Subcutaneous preadipocyte (primary cell): ENCODE data around the gene UBE2Q1. TPM values are rescaled to one million over a fixed set of nuclear protein-coding genes. Genes with fewer than 3 reads are reported as not detected.

Experiments
- total RNA-seq: library from RNA; depleted of rRNA; stranded (reverse); fragments of >200 nt; gene quantifications from 2 replicates; pipeline ENCODE4 v1.2.3, GENCODE V29; 2012

UBE2Q1 gene
- total RNA-seq, result 14.7 and 20.5 TPM in 2 replicates

DNA sequence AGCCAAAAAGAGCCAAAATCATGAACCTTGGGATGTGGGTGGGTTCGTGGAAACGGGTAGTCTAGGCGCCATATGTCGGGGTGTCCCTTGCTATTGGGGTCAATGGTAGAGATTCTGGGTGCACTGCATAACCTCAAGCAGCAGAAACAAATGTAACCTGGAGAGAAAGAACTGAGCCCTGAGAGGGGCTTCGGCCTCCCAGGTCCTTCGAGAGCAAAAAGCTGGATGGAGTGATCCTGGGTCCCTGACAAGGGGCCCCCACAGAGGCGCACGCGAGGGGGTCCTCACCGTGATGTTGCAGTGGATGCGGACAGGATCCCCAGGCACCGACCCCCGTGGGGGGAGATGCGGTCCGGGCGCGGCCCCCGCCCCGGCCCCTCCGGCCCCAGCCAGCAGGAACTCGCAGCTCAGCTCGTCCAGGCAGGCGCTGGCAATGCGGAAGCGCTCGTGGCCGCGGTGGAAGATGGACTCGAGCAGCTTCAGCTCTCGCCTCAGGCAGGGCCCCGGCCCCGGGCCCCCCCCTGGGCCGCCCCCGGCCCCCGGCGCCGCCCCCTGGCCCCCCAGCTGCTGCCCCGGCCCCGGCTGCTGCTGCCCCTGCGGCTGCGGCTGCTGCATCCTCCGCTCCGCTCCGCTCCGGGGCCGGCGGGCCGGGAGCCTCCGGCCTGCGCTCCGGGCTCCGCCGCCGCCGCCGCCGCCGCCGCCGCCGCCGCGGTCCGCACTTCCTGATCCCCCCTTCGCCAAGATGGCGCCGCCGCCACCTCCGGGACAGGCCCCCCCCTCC lies at the start of gene UBE2Q1:
Gene UBE2Q1 (minus strand): TSS at position 724 of the 781 bp plus-strand sequence. CDS start 109 bp downstream, at position 615.

DNA sequence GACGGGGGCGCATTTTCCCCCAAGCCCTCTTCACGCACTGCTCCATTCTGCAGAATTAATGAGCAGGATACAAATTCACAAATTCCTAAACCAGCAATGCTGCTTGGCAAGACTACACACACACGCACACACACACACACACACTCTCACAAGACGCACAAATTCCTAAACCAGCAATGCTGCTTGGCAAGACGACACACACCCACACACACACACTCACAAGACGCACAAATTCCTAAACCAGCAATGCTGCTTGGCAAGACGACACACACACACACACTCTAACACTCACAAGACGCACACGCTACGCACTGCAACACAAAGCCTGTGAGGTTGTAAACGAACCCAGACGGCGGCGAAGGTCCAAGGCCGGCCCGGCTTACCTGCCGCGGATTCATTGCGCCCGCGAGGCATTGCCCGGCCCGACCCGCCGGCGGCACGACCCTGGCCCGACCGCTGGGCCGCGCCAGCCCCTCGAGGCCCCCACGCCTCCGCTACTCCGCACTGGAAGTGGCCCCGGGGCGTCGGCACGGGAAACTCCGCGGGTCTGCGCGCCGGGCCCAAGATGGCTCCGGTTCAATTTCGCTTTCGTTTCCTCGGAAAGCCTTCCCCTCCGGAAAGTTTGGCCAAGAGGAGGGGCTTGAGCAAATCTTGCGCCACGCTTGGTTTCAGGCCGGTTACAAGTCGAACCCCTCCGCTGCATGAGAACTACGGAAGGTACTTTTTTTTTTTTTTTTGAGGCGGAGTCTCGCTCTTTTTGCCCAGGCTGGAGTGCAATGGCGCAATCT lies 49.3 kb upstream of the UBE2Q1 start, which contains the start of gene ADAR:
Gene ADAR (minus strand): TSS at position 578 of the 788 bp plus-strand sequence. CDS start 180 bp downstream, at position 398.

DNA sequence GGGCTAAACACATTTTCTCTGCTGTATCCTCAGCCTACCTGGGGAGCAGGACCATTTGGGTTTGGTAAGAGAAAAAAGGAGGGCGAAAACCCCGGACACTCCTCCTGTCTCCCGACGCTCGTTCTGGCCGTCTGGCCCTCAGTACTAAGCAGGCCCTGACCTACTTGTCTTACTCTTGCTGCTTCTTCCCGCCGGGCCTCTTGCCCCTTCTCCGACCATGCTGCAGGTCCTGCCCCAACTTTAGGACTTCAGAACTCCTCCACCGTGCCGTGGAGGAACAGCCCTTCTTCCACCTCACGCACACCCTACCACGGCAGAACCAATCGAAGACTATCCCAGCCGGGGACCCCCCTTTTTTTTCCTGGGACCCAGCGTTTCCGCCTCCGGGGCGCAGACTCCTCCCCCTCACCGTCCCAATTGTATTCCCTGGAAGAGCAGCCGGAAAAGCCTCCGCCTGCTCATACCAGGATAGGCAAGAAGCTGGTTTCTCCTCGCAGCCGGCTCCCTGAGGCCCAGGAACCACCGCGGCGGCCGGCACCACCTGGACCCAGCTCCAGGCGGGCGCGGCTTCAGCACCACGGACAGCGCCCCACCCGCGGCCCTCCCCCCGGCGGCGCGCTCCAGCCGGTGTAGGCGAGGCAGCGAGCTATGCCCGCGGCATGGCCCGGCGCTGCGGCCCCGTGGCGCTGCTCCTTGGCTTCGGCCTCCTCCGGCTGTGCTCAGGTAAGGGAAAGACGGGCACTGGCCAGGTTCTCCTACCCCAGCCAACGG lies 9.1 kb upstream of the UBE2Q1 start, which contains the start of gene CHRNB2:
Gene CHRNB2 (plus strand): TSS at position 393 of the 771 bp plus-strand sequence. CDS start 267 bp downstream, at position 660.

DNA sequence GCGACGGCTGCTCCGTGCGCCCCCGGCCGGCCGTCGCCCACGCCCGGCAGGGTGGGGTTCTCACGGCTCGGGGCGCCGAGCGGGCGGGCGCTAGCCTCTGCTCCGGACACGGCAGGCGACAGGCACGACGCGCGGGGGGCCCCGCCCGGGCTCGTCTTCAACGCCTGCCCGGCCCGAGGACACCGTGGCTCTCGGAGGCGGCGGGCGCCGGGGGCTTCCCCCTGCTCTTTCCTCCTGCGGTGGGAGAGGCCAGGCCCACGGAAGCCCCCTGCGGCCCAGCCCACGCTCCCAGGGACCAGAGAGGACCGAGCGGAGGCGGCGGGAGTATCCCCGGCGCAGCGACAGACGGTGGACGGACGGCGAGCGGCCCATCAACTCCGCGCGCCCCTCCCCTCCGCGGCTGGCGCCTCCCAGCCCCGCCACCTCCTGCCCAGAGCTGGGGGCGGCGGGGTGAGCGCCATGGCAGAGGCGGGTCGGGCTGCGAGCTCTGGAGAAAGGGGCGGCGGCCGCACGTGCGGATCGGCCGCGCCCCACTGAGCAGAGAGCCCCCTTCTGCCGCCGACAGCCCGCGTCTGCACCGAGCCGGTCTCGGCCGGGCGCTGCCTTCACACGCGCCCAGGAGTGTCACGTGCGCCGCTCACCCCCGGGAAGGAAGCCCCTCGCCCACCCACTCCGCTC lies 56.3 kb downstream of the UBE2Q1 start, which contains the start of the genes SHE and TDRD10:
Gene SHE (minus strand): TSS at position 347 of the 678 bp plus-strand sequence. CDS start 386 bp downstream, outside the sequence.
Gene TDRD10 (plus strand): TSS at position 154 of the 678 bp plus-strand sequence. CDS start 4,685 bp downstream, outside the sequence.

Other genes with a start within 250 kb of the UBE2Q1 start
- not detected in 2 replicates for gene AQP10, start 237.6 kb downstream of the UBE2Q1 start, total RNA-seq
- 144 and 149 TPM in 2 replicates for gene ATP8B2, start 233.1 kb downstream of the UBE2Q1 start, total RNA-seq
- 13.6 and 21.1 TPM in 2 replicates for gene IL6R, start 153.3 kb downstream of the UBE2Q1 start, total RNA-seq
- gene TDRD10, start 56.4 kb downstream of the UBE2Q1 start, total RNA-seq, result not detected in 2 replicates
- under 0.01 TPM in 1 of 2 replicates, not detected in the other for gene SHE, start 56.2 kb downstream of the UBE2Q1 start, total RNA-seq
- gene CHRNB2, start 9.1 kb upstream of the UBE2Q1 start, total RNA-seq, result under 0.01 TPM in 1 of 2 replicates, not detected in the other
- 77.5 and 108 TPM in 2 replicates for gene ADAR, start 49.5 kb upstream of the UBE2Q1 start, total RNA-seq